Skeletal muscle tissue (tissue), 4 donors: ENCODE results near the gene RNF111. TPM values are rescaled to one million over a fixed set of nuclear protein-coding genes. Genes with fewer than 3 reads are reported as not detected.

ENCODE experiments used
- H3K27ac ChIP-seq: one replicate; pipeline ENCODE4 v1.7.0; 2013; ENCODE audit warnings: mild to moderate bottlenecking, low read depth, low read length, inconsistent platforms
- H3K27me3 ChIP-seq, 3 donors: one replicate each; pipeline ENCODE4 v1.7.0; 2013; ENCODE audit warnings: low read length in 3 of 3; ENCODE audit not compliant: control insufficient read depth in 3 of 3, insufficient read depth in 3 of 3
- H3K36me3 ChIP-seq, 3 donors: one replicate each; pipeline ENCODE4 v1.7.0; 2013; ENCODE audit warnings: low read length in 3 of 3; ENCODE audit not compliant: control insufficient read depth in 3 of 3, insufficient read depth in 3 of 3
- H3K4me1 ChIP-seq, 3 donors: one replicate each; pipeline ENCODE4 v1.7.0; 2013; ENCODE audit warnings: low read length in 3 of 3, mild to moderate bottlenecking in 3 of 3; ENCODE audit not compliant: control insufficient read depth in 3 of 3, insufficient read depth in 3 of 3
- H3K4me3 ChIP-seq, 3 donors: one replicate each; pipeline ENCODE4 v1.7.0; 2013; ENCODE audit warnings: low read length in 3 of 3
- H3K9ac ChIP-seq, 3 donors: one replicate each; pipeline ENCODE4 v1.7.0; 2013; ENCODE audit warnings: low read length in 3 of 3, mild to moderate bottlenecking in 3 of 3, moderate library complexity in 2 of 3, low read depth in 1 of 3
- H3K9me3 ChIP-seq, 3 donors: one replicate each; pipeline ENCODE4 v1.7.0; 2013; ENCODE audit warnings: low read length in 3 of 3; ENCODE audit not compliant: control insufficient read depth in 3 of 3
- total RNA-seq: library from RNA; depleted of rRNA; stranded (reverse); fragments of >200 nt; gene quantifications from one replicate; pipeline ENCODE4 v1.2.3, GENCODE V29; 2014
- donor health status: Osteomylitis.

RNF111 gene
- total RNA-seq, 1 donor from 2014 or later, result 17.7 TPM

GRCh38 chr15:59017449-59017848, 30.0 kb downstream of the RNF111 start:
- no peak overlapping the region for H3K4me3 ChIP-seq
- H3K27me3 ChIP-seq, result no peaks in the 10 kb centered on the region
- no peak overlapping the region for H3K27ac ChIP-seq
- H3K4me1 ChIP-seq, result no peaks in the 10 kb centered on the region
- H3K9ac ChIP-seq, result no peak overlapping the region
- H3K36me3 ChIP-seq, result no peaks in the 10 kb centered on the region
- H3K9me3 ChIP-seq, result no peaks in the 10 kb centered on the region

- H3K36me3 ChIP-seq, result no peaks in the 10 kb centered on the region
- H3K4me1 ChIP-seq, result no peaks in the 10 kb centered on the region
- no peak overlapping the region for H3K9ac ChIP-seq
Observed at GRCh38 chr15:59018833-59019232, 31.4 kb downstream of the RNF111 start.

GRCh38 chr15:59020322-59020721, 32.9 kb downstream of the RNF111 start:
- H3K4me1 ChIP-seq, result no peaks in the 10 kb centered on the region
- H3K27me3 ChIP-seq, result no peaks in the 10 kb centered on the region
- H3K4me3 ChIP-seq, result no peak overlapping the region
- H3K27ac ChIP-seq, result no peak overlapping the region
- H3K9me3 ChIP-seq, result no peaks in the 10 kb centered on the region
- H3K36me3 ChIP-seq, result no peaks in the 10 kb centered on the region
- no peak overlapping the region for H3K9ac ChIP-seq

More at GRCh38 chr15:59018833-59019232, 31.4 kb downstream of the RNF111 start:
- H3K27ac ChIP-seq, result no peak overlapping the region
- no peak overlapping the region for H3K4me3 ChIP-seq
- H3K27me3 ChIP-seq, result no peaks in the 10 kb centered on the region
- no peaks in the 10 kb centered on the region for H3K9me3 ChIP-seq

GRCh38 chr15:59022188-59022587, 34.7 kb downstream of the RNF111 start:
- no peaks in the 10 kb centered on the region for H3K27me3 ChIP-seq
- H3K4me3 ChIP-seq, result no peak overlapping the region
- no peaks in the 10 kb centered on the region for H3K4me1 ChIP-seq
- no peaks in the 10 kb centered on the region for H3K36me3 ChIP-seq
- no peak overlapping the region for H3K9ac ChIP-seq
- no peak overlapping the region for H3K27ac ChIP-seq
- H3K9me3 ChIP-seq, result no peaks in the 10 kb centered on the region

- H3K36me3 ChIP-seq, result peaks cover 0 to 4% (median 0%) of the 10 kb centered on the region in 3 donors
- no peak overlapping the region for H3K27ac ChIP-seq
- no peaks in the 10 kb centered on the region for H3K27me3 ChIP-seq
- H3K4me3 ChIP-seq, result no peak overlapping the region
- H3K4me1 ChIP-seq, result no peaks in the 10 kb centered on the region
- H3K9me3 ChIP-seq, result no peaks in the 10 kb centered on the region
- no peak overlapping the region for H3K9ac ChIP-seq
Observed at GRCh38 chr15:59026207-59026606, 38.7 kb downstream of the RNF111 start.

- H3K27ac ChIP-seq, result no peak overlapping the region
- no peak overlapping the region for H3K4me3 ChIP-seq
- H3K27me3 ChIP-seq, result no peaks in the 10 kb centered on the region
- no peaks in the 10 kb centered on the region for H3K9me3 ChIP-seq
- no peaks in the 10 kb centered on the region for H3K4me1 ChIP-seq
- no peak overlapping the region for H3K9ac ChIP-seq
- H3K36me3 ChIP-seq, result peaks cover 0 to 4% (median 0%) of the 10 kb centered on the region in 3 donors
Observed at GRCh38 chr15:59028387-59028955, 41.0 kb downstream of the RNF111 start.

GRCh38 chr15:59029554-59029953, 42.1 kb downstream of the RNF111 start:
- Histone ChIP-seq H3K27me3 (no peaks in the 10 kb centered on the region), H3K9me3 (no peaks in the 10 kb centered on the region), H3K36me3 (peaks cover 0 to 4% (median 0%) of the 10 kb centered on the region in 3 donors), H3K4me3 (no peak overlapping the region), H3K9ac (peak overlapping the region in 1 of 3 donors; percentile 14), H3K4me1 (no peaks in the 10 kb centered on the region), H3K27ac (no peak overlapping the region)

GRCh38 chr15:59035201-59035600, 47.7 kb downstream of the RNF111 start:
- no peaks in the 10 kb centered on the region for H3K27me3 ChIP-seq
- peaks cover 0 to 4% (median 0%) of the 10 kb centered on the region in 3 donors for H3K36me3 ChIP-seq
- H3K27ac ChIP-seq, result no peak overlapping the region
- H3K4me1 ChIP-seq, result no peaks in the 10 kb centered on the region
- H3K4me3 ChIP-seq, result no peak overlapping the region
- H3K9me3 ChIP-seq, result no peaks in the 10 kb centered on the region
- no peak overlapping the region for H3K9ac ChIP-seq

- no peaks in the 10 kb centered on the region for H3K27me3 ChIP-seq
- H3K27ac ChIP-seq, result no peak overlapping the region
- H3K9me3 ChIP-seq, result no peaks in the 10 kb centered on the region
- no peak overlapping the region for H3K9ac ChIP-seq
- H3K36me3 ChIP-seq, result no peaks in the 10 kb centered on the region
- H3K4me3 ChIP-seq, result no peak overlapping the region
- H3K4me1 ChIP-seq, result no peaks in the 10 kb centered on the region
Observed at GRCh38 chr15:59039225-59039624, 51.8 kb downstream of the RNF111 start.

GRCh38 chr15:59042041-59042440, 54.6 kb downstream of the RNF111 start:
- Histone ChIP-seq H3K9me3 (no peaks in the 10 kb centered on the region), H3K9ac (no peak overlapping the region), H3K4me1 (no peaks in the 10 kb centered on the region), H3K27ac (no peak overlapping the region), H3K4me3 (no peak overlapping the region), H3K36me3 (no peaks in the 10 kb centered on the region), H3K27me3 (no peaks in the 10 kb centered on the region)
